AG09319 (cell line): ENCODE results near the gene TMEM11.
"Not testable (repeated sequence)": the region's sequence is repeated elsewhere in the genome, so short reads cannot be mapped to it uniquely, and the experiment has no call there.

Experiments used
- DNase-seq: peaks from one replicate; pipeline ENCODE4 v3.0.0-alpha.2; 2010; ENCODE audit warnings: low read depth; ENCODE audit errors: extremely low read depth
- CTCF ChIP-seq: IDR thresholded peaks from 2 replicates; pipeline ENCODE4 v1.5.1; 2011; ENCODE audit warnings: low read depth, mild to moderate bottlenecking, inconsistent platforms, low read length, moderate library complexity

TMEM11 gene

GRCh38 chr17:21199311-21199710 is 14.7 kb downstream of the TMEM11 start:
- TF ChIP-seq CTCF = no peak
- DNase-seq = peak; percentile 11

- no peak for TF ChIP-seq CTCF
- no peak for DNase-seq
Observed at GRCh38 chr17:21198411-21198810, 15.6 kb downstream of the TMEM11 start.

GRCh38 chr17:21196126-21196525 is 17.8 kb downstream of the TMEM11 start:
- no peak for DNase-seq
- no peak for TF ChIP-seq CTCF

GRCh38 chr17:21194703-21195102 is 19.3 kb downstream of the TMEM11 start:
- no peak for TF ChIP-seq CTCF
- peak; percentile 19 for DNase-seq

GRCh38 chr17:21194226-21194625 is 19.7 kb downstream of the TMEM11 start:
- no peak for DNase-seq
- no peak for TF ChIP-seq CTCF

GRCh38 chr17:21193031-21193430 is 20.9 kb downstream of the TMEM11 start:
- TF ChIP-seq CTCF = no peak
- no peak for DNase-seq

- not testable (repeated sequence) for DNase-seq
Observed at GRCh38 chr17:21192414-21192813, 21.5 kb downstream of the TMEM11 start.

- no peak for DNase-seq
- TF ChIP-seq CTCF = no peak
Observed at GRCh38 chr17:21191698-21192097, 22.3 kb downstream of the TMEM11 start.
